GM21528 (cell line): ENCODE data around the gene TMEM184C.
A peak's percentile ranks its signal among the peaks of the same experiment; 100 is the strongest.

Experiments
- ATAC-seq: cut with Tn5 transposase; IDR thresholded peaks from one replicate; pipeline ENCODE4 v1.9.1; 2021; ENCODE audit warnings: mild to moderate bottlenecking, moderate library complexity; ENCODE audit not compliant: unreplicated experiment, low FRiP score

TMEM184C gene

DNA sequence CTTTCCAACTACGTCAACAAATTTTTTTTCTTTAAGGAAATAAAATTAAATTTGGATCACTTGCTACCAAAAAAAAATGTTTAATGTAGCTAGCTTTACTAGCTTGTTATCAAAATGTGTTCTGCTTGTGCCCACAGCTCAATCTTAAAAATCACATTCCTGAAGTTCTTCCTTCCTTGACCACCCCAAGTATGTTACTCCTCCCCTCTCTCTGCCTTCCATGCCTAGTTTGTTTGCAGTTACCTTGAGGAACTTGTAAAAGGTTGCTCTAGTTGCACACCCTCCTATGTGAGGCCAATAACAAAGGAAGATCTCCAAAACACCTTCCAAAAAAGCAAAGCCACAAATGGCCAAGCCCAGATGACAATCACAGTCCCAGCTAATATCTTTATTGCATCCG, 19.6 kb upstream of the TMEM184C start:
- ATAC-seq, result no peak

DNA sequence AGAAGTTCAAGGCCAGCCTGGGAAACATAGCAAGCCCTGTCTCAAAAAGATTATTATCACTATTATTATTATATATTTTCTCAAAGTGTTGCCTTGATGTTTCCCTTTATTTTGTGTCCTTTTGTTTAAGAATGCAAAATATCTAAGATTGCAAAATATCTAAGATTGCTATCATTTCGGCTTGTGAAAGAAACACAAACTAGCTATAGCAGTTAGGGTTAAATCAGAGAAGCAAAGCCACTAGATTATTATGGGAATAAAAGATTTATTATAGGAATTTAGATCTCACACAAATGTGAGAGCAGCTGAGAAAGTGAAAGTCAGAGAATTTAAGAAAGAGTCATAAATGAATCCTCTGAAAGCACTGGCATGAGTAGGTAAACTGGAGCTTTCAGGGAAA, 18.0 kb upstream of the TMEM184C start:
- no peak for ATAC-seq

DNA sequence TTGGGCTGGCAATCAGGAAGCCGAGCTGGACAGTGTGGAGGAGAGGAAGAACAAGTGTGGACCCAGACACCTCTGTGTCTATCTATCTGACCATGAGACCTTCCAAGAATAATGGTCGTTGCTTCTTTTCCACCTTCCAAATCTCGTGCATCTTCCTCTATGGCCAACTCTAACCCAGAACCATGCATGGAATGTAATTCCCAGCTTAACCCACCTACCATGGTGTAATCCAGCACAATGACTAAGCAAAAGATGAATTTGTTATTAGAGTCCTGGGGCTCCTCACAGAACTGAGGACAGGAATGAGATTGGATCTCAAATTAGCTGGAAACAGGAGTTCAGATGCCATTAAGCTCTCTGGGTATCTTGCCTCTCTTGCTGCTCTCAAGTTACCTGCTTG, 17.4 kb upstream of the TMEM184C start:
- no peak for ATAC-seq

DNA sequence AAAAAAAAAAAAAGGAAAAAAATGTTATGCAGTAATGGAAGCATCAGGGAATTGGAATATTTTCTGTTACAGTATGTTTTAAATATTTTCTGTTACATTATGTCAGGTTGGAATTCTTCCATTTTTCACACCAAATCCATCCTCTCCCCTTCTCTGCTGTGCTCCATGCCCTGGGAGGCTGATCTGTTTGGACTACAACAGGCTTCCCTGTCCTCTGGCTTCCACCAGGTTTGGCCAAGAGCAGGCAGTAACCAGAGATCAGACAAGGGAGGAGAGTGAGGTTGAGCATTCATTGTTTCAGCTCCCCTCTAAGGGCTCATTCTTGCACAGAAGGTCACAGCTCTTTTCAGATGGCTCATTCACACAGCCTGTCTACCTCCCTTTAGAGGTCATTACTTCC, 11.7 kb upstream of the TMEM184C start:
- ATAC-seq, result no peak

DNA sequence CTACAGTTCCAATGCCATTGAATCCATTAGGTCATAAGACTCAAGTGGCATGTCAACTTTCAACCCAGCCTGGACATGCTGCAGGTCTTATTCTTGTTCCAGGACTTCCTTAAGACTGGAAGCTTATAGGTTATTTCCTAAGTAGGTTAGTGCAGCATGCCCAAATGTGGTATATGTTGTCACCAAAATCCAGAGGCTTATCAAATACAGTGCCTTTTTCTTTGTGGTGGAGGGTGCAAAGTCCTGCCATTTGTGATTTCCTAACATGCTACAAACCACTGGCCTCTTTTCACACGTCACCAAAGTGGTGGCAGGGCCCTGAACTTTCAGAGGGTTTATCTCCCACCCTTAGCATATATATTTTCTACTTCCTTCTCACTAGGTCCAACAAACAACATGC, 9.7 kb upstream of the TMEM184C start:
- no peak for ATAC-seq

DNA sequence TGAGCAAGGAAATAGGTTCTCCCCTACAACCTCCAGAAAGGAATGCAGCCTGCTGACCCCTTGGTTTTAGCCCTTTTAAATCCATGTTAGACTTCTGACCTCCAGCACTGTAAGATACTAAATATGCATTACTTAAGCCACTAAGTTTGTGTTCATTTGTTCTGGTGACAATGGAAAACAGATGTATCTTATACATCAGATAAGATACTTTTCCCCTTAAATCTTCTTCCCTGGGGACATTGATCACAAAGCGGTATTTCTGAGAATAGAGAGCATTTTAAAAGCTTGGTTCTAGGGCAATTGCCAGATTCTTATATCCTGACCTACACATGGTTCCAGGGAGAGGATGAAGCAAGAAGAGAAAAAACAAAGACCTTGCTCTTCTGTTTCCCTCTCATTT, 6.5 kb upstream of the TMEM184C start:
- no peak for ATAC-seq

DNA sequence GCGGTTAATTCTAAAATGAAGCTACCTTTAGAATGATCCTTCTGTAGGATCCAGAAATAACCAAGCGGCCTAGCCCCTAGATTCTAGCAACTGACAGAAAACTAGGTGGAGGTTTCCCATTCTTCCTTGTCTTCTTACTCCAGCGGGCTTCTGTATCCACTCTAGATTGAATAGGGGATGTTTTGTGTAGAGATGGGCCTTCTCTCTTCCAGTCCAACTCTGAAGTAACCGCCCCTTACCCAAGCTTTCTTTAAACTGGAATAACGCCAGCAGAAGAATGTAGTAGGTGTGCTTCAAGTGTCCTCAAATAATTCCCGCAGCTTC, 386 bp upstream of the TMEM184C start:
- ATAC-seq, result peak; percentile 22

DNA sequence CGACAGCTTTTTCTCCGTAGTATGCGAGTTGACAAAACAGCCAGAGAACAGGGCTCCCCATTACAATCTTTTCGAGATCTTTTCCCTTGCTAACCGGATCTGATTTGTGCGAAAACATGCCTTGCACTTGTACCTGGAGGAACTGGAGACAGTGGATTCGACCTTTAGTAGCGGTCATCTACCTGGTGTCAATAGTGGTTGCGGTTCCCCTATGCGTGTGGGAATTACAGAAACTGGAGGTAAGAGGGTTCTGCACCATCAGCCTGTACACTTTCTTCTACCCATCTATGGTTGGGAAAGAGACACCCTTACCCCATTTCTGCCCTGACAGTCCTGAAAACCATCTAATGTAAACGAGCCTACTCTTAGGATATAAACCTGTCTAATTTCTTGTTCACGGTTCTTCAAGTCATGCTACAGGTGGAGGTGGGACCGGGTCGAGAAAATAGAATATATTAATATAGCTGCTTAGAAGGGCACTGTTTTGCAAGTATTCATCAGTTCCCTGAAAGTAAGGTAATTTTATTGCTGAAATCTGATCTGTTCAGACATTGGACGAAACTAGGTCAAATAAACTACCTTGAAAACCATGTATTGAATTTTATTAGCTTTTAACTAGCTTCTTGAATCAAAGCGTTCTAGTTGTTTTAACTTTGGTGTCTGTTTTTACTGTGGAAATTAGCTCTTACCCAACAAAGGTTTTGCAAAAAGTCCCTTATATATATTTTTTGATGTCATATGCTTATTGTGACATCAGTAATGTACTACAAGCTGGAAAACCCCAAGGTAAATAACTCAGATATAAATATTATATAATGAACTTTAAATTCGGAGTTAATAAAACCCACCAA, 869 bp downstream of the TMEM184C start:
- ATAC-seq, result peak; percentile 21

DNA sequence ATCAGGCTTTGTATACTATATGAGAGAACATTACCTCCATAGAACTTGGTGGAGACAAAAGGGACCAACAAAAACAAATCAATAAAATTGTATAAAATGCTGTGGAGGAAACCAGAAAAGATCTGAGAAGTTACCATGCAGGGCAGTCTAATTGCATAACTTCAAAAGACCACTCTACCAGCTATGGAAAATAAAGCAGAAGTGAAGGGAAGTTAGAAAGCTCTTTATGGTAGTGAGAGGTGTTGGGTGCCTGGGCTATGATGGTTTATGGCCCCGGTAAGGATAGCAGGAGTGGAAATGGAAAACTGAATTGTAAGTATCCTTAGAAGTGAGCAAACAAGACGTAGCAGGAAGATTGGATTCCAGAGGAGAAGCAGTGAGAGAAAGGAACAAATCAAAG, 3.1 kb downstream of the TMEM184C start:
- ATAC-seq, result no peak

DNA sequence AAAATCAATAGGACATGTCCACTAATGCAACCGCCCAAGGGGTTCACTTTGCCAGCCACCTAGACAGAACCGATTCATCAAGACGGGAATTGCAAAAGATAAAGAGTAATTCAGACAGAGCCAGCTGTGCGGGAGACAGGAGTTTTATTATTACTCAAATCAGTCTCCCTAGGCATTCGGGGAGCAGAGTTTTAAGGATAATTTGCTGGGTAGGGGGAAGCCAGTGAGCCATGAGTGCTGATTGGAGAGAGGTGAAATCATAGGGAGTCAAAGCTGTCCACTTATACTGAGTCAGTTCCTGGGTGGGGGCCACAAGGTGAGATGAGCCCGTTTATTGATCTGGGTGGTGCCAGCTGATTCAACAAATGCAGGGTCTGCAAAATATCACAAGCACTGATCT, 8.5 kb downstream of the TMEM184C start:
- ATAC-seq, result no peak

DNA sequence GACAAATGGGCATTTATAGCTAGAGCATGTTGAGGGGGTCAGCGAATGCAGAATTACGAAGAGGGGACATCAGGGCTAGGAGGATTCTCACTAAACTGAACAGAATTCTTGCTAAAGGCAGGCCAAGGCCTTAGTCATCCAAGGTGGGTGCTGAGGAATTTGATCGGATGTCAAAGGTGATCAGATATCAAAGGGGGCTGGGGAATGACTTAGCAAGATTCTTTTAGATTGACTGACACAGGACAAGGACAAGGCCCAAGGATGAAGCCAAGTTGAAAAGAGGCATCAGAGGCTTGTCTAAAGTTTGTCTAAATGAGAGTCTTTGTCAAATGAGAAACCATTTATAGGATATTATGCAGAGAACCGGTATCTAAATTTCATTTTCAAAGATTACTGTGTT, 9.7 kb downstream of the TMEM184C start:
- no peak for ATAC-seq

DNA sequence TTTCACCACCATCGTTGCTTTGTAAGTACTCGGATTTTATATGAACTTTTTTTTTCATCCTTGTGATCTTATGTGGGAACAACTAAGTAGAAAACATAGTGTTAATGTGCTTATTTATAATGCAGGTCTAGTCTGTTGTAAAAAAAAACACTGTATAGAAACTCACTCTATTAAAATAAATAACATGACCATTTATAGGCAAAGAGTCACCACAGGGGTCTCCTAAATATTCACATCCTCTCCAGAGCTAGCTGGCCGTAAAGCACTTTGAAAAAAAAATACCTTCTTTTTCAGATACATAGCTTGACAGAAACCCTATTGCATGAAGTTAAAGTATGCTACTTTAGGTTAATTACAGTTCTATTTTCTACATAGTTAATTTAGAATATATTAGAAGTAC, 11.2 kb downstream of the TMEM184C start:
- ATAC-seq, result no peak

DNA sequence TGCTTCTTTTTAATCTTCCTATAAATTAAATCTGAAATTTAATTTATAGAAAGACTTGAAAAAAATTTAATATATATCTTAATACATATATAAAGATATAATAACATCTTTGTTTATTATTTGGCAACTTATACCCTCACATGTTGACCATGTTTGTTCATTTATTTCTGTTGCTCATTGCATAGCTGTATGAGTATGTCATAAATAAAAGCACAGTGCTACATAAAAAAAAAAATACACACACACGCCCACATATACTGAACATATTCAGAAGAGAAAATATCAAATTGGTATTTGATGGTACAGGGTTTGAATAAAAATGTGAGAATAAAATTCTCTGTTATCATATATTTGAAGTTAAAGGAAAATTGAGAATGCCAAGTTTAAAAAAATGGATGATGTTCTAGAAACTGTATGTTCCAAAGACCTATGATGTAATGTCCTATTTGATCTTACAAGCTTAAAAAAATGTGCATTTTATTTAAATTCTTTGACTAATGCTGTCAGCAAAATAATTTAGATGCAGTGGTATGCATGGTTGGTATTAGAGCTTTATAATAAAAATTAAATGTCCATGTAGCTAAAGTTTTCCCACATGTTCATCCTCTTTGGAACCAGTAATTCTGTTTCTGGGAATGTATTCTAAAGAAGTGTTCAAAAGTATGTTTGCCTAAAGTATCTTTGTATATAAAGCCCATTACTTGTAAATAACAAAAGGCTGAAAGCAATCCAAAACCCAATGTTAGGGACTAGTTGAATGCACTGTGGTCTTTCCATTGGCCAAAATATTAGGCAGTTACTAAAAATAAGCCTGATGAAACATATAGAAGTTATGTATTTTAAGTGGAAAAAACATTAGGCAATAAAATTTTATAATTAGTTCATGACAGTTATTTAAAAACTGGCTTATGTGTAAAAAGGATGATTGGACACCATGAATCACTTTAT, 12.9 kb downstream of the TMEM184C start:
- ATAC-seq, result no peak

DNA sequence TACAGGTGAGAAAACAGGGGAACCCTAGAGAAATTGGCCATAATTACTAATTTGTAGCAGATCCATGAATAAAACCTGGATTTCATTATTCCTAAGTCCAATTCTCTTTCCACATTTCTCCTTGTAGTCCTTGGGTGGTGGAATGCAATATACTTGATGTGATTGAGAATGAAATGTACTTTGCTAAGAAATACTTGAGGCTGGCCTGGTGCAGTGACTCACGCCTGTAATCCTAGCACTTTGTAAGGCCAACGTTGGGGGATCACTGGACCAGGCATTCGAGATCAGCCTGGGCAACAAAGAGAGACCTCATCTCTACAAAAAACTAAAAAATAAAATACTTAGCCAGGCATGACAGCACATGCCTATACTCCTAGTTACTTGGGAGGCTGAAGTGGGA, 15.9 kb downstream of the TMEM184C start:
- no peak for ATAC-seq

DNA sequence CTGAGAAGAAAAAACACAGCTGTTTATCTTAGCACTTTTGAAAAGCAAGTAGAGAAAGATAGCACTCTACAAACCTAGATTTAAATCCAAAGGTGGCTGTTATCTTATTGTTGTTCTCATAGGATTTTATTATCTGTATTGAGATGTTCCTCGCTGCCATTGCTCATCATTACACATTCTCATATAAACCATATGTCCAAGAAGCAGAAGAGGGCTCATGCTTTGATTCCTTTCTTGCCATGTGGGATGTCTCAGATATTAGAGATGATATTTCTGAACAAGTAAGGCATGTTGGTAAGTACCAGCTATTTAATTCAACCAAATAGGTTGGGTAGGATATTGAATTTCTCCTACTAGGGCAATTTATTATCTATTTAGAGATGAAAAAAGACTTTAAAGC, 16.4 kb downstream of the TMEM184C start:
- ATAC-seq, result no peak

DNA sequence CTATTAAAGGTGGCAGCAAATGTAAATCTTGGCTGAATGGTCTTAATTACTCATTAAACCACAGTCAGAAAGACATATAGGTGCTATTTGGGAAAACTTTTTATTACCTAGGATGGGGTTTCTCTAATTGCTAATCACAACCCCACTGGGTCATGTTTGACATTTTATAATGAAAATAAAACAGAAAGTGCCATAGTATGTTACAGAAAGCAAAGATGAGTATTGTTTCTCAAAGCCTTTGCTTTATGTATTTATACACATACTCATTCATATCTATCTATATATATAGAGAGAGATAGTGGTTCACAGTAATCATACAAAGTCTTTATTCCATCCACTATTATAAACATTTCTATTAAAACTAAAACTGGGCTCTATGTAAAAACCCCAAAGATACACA, 18.2 kb downstream of the TMEM184C start:
- ATAC-seq, result no peak

DNA sequence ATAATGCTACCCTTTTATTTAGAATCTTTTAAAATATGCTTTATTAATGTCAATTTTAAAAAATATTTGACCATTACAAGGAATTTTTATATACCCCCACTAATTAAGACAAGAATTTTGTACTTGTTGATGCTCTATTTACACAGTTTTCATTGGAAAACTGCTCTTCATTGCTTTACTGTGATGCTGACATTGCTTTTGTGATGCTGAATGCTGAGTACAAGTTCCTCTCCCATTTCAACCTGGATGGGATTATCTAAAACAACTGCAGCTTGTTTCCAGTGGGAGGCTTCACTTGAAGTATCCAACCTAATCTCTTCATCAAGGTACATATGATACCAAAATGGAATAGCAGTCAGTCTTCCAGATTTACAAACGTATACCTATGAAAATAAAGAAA, 21.2 kb downstream of the TMEM184C start:
- no peak for ATAC-seq

DNA sequence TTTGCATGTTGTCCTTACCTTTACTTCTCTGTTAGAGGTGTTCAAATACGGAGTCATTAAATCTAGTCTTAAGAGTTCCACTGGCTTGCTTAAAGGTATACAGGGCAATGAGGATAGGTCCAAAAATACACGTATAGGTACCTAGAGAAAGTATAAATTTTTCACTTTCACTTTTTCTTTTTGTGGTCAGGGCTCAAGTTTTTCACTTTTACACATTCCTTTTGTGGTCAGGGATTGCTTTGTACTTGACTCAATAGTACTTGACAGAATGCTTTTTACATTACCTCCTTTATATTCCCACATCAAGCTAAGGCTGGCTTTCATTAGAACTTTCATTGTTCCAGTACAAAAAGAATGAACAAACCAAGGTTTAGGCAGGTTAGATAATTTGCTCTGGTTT, 21.7 kb downstream of the TMEM184C start:
- peak; percentile 50 for ATAC-seq

DNA sequence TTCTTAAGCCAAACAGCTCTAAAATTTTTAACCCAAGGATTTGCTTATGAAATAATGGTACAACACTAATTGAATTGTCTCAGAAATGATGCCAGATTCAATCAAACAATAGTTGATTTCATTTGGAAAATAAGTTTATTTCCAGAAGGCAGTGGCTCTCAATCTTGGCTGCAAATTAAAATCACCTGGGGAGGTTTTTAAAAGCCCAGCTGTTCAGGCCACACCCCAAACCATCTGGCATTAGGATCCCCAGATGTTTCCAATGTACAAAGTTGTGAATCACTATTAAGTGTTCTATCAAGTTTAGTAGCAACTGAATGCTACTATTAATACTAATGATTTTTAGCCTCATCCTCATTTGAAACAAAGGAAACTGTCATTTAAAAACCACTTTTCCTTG, 22.2 kb downstream of the TMEM184C start:
- no peak for ATAC-seq

DNA sequence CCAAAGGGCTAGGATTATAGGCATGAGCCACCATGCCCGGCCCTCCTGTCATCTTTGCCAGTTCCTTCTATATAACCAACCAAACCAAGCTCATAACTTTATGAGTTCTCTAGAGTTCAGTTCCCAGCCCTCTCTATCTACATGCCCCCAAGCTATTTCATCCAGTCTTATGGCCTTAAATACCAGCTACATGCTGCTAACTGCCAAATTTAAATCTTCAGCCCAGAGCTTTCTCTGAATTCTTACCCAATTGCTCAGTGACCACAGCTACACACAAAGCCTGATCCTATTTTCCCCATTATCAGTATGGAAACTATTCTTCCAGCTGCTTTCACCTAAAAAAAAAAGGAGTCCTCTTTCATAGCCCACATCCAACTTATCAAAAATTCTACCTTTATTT, 23.1 kb downstream of the TMEM184C start:
- no peak for ATAC-seq

DNA sequence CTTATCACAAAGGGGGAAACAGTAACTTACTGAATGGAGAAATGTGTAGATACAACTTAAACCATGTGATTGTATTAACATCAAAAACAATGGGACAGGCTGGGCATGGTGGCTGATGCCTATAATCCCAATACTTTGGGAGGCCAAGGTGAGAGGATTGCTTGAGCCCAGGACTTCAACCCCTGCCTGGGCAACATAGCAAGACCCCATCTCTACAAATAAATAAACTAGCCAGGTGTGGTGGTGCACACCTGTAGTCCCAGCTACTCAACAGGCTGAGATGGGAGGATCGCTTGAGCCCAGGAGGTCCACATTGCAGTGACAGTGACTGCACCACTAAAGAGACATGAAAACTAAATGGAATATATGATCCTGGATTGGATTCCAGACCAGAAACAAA, 26.4 kb downstream of the TMEM184C start:
- no peak for ATAC-seq

DNA sequence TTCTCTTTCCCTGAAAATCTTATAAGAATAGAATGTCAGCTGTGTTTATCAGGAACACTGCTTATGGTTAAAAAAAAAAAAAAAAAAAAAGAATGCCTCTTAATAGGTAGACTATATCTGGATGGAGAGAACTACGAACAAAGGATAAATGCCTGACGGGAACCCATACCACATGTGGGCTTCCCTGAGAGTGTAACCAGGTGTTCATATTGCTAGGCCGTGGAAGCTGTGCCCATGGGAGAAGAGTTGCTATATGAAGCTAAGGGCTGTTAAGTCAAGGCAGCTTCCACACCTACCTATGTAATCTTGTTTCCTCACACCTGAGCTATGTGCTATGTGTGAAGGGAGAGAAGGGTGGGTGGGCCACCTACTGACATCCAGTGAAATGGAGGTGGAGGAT, 27.3 kb downstream of the TMEM184C start:
- ATAC-seq, result no peak
